HG03108 (cell line): ENCODE data around the gene GPR15LG.
A peak's percentile ranks its signal among the peaks of the same experiment; 100 is the strongest.

ENCODE experiments used
- ATAC-seq: cut with Tn5 transposase; IDR thresholded peaks from one replicate; pipeline ENCODE4 v1.9.1; 2021; ENCODE audit warnings: moderate library complexity; ENCODE audit not compliant: unreplicated experiment

Gene GPR15LG

GRCh38 chr10:84191106-84191505, 17.5 kb downstream of the GPR15LG start:
- ATAC-seq, result no peak

- ATAC-seq, result no peak
Measured at GRCh38 chr10:84193327-84193726, 19.7 kb downstream of the GPR15LG start.

- ATAC-seq, result no peak
Measured at GRCh38 chr10:84193846-84194423, 20.3 kb downstream of the GPR15LG start.

GRCh38 chr10:84194424-84195043, 20.9 kb downstream of the GPR15LG start, which contains the start of gene CDHR1:
TSS of gene CDHR1 (plus strand) at chr10:84194537. CDS start at chr10:84194761, 224 bp downstream.
- ATAC-seq, result peak; percentile 80

GRCh38 chr10:84195044-84195830, 21.6 kb downstream of the GPR15LG start:
- no peak for ATAC-seq

- no peak for ATAC-seq
Measured at GRCh38 chr10:84196083-84196482, 22.5 kb downstream of the GPR15LG start.

- no peak for ATAC-seq
Measured at GRCh38 chr10:84196941-84197340, 23.3 kb downstream of the GPR15LG start.

- no peak for ATAC-seq
Measured at GRCh38 chr10:84197643-84198042, 24.0 kb downstream of the GPR15LG start.

GRCh38 chr10:84198206-84198915, 24.8 kb downstream of the GPR15LG start:
- ATAC-seq, result no peak

GRCh38 chr10:84200537-84201243, 27.1 kb downstream of the GPR15LG start:
- no peak for ATAC-seq

- no peak for ATAC-seq
Measured at GRCh38 chr10:84201244-84201606, 27.6 kb downstream of the GPR15LG start.

GRCh38 chr10:84201682-84202081, 28.1 kb downstream of the GPR15LG start:
- no peak for ATAC-seq

GRCh38 chr10:84202349-84202748, 28.7 kb downstream of the GPR15LG start:
- ATAC-seq, result no peak

GRCh38 chr10:84204122-84204521, 30.5 kb downstream of the GPR15LG start:
- ATAC-seq, result peak; percentile 74

GRCh38 chr10:84204610-84205009, 31.0 kb downstream of the GPR15LG start:
- ATAC-seq, result no peak

GRCh38 chr10:84205049-84205852, 31.6 kb downstream of the GPR15LG start:
- ATAC-seq, result peak; percentile 75

- ATAC-seq, result no peak
Measured at GRCh38 chr10:84205853-84206525, 32.4 kb downstream of the GPR15LG start.

GRCh38 chr10:84208023-84208422, 34.4 kb downstream of the GPR15LG start:
- no peak for ATAC-seq

GRCh38 chr10:84211566-84211965, 38.0 kb downstream of the GPR15LG start:
- no peak for ATAC-seq
